HL-60/S4 (cell line): ENCODE measurements around the gene TECPR2.

ENCODE experiments used
- in situ Hi-C: fragments of 300-500 bp; cut with MboI; formaldehyde crosslinking; loops from 2 replicates; pipeline ENCODE4 v1.14.3; 2022; ENCODE audit warnings: low sequenced_read_pairs

The TECPR2 gene

GRCh38 chr14:102424520-102424919 lies 61.8 kb downstream of the TECPR2 start:
- in situ Hi-C loops = no loop called here

- in situ Hi-C loops = no loop called here
Measured at GRCh38 chr14:102424923-102425322, 62.2 kb downstream of the TECPR2 start.

GRCh38 chr14:102426796-102427195 lies 64.1 kb downstream of the TECPR2 start:
- in situ Hi-C loops = no loop called here

- in situ Hi-C loops = no loop called here
Measured at GRCh38 chr14:102427642-102428041, 64.9 kb downstream of the TECPR2 start.

- in situ Hi-C loops = no loop called here
Measured at GRCh38 chr14:102430212-102430908, 67.6 kb downstream of the TECPR2 start.

GRCh38 chr14:102431751-102432150 lies 69.0 kb downstream of the TECPR2 start:
- in situ Hi-C loops = no loop called here

- in situ Hi-C loops = no loop called here
Measured at GRCh38 chr14:102434647-102435175, 72.0 kb downstream of the TECPR2 start.

- in situ Hi-C loops = no loop called here
Measured at GRCh38 chr14:102437997-102438915, 75.5 kb downstream of the TECPR2 start.

- in situ Hi-C loops = no loop called here
Measured at GRCh38 chr14:102439556-102439955, 76.8 kb downstream of the TECPR2 start.

GRCh38 chr14:102440392-102440791 lies 77.7 kb downstream of the TECPR2 start:
- in situ Hi-C loops = loop anchor here (10.0 kb wide), 1 partner anchor 74 kb away; no protein-coding TSS in a partner anchor

GRCh38 chr14:102442241-102443211 lies 79.8 kb downstream of the TECPR2 start:
- in situ Hi-C loops = loop anchor here (10.0 kb wide), 1 partner anchor 72 kb away; no protein-coding TSS in a partner anchor

- in situ Hi-C loops = loop anchor here (10.0 kb wide), 1 partner anchor 70 kb away; no protein-coding TSS in a partner anchor
Measured at GRCh38 chr14:102445066-102445465, 82.3 kb downstream of the TECPR2 start.

- in situ Hi-C loops = loop anchor here (10.0 kb wide), 1 partner anchor 69 kb away; no protein-coding TSS in a partner anchor
Measured at GRCh38 chr14:102445641-102446040, 82.9 kb downstream of the TECPR2 start.

GRCh38 chr14:102450206-102451063 lies 87.7 kb downstream of the TECPR2 start:
- in situ Hi-C loops = no loop called here

- in situ Hi-C loops = no loop called here
Measured at GRCh38 chr14:102451064-102451352, 88.3 kb downstream of the TECPR2 start.

- in situ Hi-C loops = no loop called here
Measured at GRCh38 chr14:102452302-102452701, 89.6 kb downstream of the TECPR2 start.

- in situ Hi-C loops = no loop called here
Measured at GRCh38 chr14:102454711-102455110, 92.0 kb downstream of the TECPR2 start.

GRCh38 chr14:102457509-102457908 lies 94.8 kb downstream of the TECPR2 start:
- in situ Hi-C loops = no loop called here

GRCh38 chr14:102461490-102462338 lies 99.0 kb downstream of the TECPR2 start:
- in situ Hi-C loops = no loop called here
